Measurements from ENCODE around the gene TENT4B.

The TENT4B gene

GRCh38 chr16:50198802-50199403, 45.8 kb downstream of the TENT4B start:
- no peak for DNase-seq

GRCh38 chr16:50201787-50202186, 48.7 kb downstream of the TENT4B start:
- no peak for DNase-seq

- DNase-seq, result no peak
Measured at GRCh38 chr16:50202926-50203624, 50.0 kb downstream of the TENT4B start.

- no peak for DNase-seq
Measured at GRCh38 chr16:50203681-50204080, 50.6 kb downstream of the TENT4B start.

- DNase-seq, result no peak
Measured at GRCh38 chr16:50204453-50205108, 51.5 kb downstream of the TENT4B start.

- no peak for DNase-seq
Measured at GRCh38 chr16:50207652-50208051, 54.5 kb downstream of the TENT4B start.

GRCh38 chr16:50208460-50208931, 55.4 kb downstream of the TENT4B start:
- DNase-seq, result no peak

GRCh38 chr16:50209546-50210265, 56.6 kb downstream of the TENT4B start:
- DNase-seq, result no peak

GRCh38 chr16:50210266-50211038, 57.3 kb downstream of the TENT4B start:
- peak; percentile 47 for DNase-seq

- no peak for DNase-seq
Measured at GRCh38 chr16:50213939-50214519, 60.9 kb downstream of the TENT4B start.

- no peak for DNase-seq
Measured at GRCh38 chr16:50215680-50216079, 62.6 kb downstream of the TENT4B start.

GRCh38 chr16:50216231-50216630, 63.1 kb downstream of the TENT4B start:
- DNase-seq, result no peak

- no peak for DNase-seq
Measured at GRCh38 chr16:50219402-50219975, 66.4 kb downstream of the TENT4B start.

- DNase-seq, result no peak
Measured at GRCh38 chr16:50224286-50224685, 71.2 kb downstream of the TENT4B start.

- DNase-seq, result no peak
Measured at GRCh38 chr16:50227120-50227519, 74.0 kb downstream of the TENT4B start.

GRCh38 chr16:50227665-50228064, 74.6 kb downstream of the TENT4B start:
- no peak for DNase-seq

GRCh38 chr16:50228364-50228868, 75.3 kb downstream of the TENT4B start:
- no peak for DNase-seq

GRCh38 chr16:50229149-50229726, 76.1 kb downstream of the TENT4B start:
- DNase-seq, result no peak

GRCh38 chr16:50234771-50235556, 81.9 kb downstream of the TENT4B start:
- no peak for DNase-seq

GRCh38 chr16:50235581-50235980, 82.5 kb downstream of the TENT4B start:
- DNase-seq, result no peak

Data from NCI-H1092 (cell line).